Bronchial epithelial cell (primary cell): Measurements from ENCODE around the gene CMTM4. TPM values are rescaled to one million over a fixed set of nuclear protein-coding genes. Genes with fewer than 3 reads are reported as not detected.
"Not testable (repeated sequence)": the region's sequence is repeated elsewhere in the genome, so short reads cannot be mapped to it uniquely, and the experiment has no call there.

Experiments
- DNase-seq: peaks from one replicate; pipeline ENCODE4 v3.0.0-alpha.2; 2010; ENCODE audit warnings: low read depth
- FAIRE-seq: peaks from 2 replicates; lab custom pipeline; 2011; peaks lifted over from hg19 to GRCh38; lab: Jason Lieb, UNC
- H3K27me3 ChIP-seq: 2 replicates; pipeline ENCODE4 v1.5.1; 2011; ENCODE audit warnings: low read length; ENCODE audit not compliant: control insufficient read depth, insufficient read depth
- H3K36me3 ChIP-seq: 2 replicates; pipeline ENCODE4 v1.5.1; 2011; ENCODE audit warnings: low read length; ENCODE audit not compliant: control insufficient read depth, insufficient read depth
- H3K4me3 ChIP-seq: 2 replicates; pipeline ENCODE4 v1.5.1; 2011; ENCODE audit warnings: mild to moderate bottlenecking, low read depth, low read length, control low read depth
- total RNA-seq: library from RNA; depleted of rRNA; stranded (reverse); fragments of >200 nt; gene quantifications from 2 replicates; pipeline ENCODE4 v1.2.1, GENCODE V29; 2014
- TF ChIP-seq, protein P1 (sequence below): IDR thresholded peaks from 2 replicates; pipeline ENCODE4 v1.5.1; 2011; ENCODE audit warnings: mild to moderate bottlenecking, moderate library complexity, low read length, control low read depth, inconsistent platforms; ENCODE audit not compliant: insufficient read depth, severe bottlenecking

Gene CMTM4
- total RNA-seq, 1 donor from 2014 or later, result 83.2 TPM

DNA sequence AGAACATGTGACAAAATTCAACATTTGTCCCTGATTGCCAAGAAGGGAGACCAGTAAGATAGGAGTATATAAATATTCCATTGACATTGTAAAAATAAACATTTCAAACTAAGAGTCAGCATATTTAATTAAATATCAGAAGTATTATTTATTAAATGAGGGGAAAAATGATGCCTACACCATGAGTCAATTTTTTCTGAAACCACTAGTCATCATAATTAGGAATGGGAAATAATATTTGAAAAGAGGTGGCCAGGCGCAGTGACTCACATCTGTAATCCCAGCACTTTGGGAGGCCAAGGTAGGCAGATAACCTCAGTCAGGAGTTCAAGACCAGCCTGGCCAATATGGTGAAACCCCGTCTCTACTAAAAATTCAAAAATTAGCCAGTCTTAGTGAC lies 128.2 kb downstream of the CMTM4 start:
- FAIRE-seq (no peak), DNase-seq (peak; percentile 43)
- TF ChIP-seq, protein P1, sequence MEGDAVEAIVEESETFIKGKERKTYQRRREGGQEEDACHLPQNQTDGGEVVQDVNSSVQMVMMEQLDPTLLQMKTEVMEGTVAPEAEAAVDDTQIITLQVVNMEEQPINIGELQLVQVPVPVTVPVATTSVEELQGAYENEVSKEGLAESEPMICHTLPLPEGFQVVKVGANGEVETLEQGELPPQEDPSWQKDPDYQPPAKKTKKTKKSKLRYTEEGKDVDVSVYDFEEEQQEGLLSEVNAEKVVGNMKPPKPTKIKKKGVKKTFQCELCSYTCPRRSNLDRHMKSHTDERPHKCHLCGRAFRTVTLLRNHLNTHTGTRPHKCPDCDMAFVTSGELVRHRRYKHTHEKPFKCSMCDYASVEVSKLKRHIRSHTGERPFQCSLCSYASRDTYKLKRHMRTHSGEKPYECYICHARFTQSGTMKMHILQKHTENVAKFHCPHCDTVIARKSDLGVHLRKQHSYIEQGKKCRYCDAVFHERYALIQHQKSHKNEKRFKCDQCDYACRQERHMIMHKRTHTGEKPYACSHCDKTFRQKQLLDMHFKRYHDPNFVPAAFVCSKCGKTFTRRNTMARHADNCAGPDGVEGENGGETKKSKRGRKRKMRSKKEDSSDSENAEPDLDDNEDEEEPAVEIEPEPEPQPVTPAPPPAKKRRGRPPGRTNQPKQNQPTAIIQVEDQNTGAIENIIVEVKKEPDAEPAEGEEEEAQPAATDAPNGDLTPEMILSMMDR, result no peak
- Histone ChIP-seq H3K4me3 (no peak overlapping the region), H3K27me3 (no peaks in the 10 kb centered on the region), H3K36me3 (peaks cover 2% of the 10 kb centered on the region)

DNA sequence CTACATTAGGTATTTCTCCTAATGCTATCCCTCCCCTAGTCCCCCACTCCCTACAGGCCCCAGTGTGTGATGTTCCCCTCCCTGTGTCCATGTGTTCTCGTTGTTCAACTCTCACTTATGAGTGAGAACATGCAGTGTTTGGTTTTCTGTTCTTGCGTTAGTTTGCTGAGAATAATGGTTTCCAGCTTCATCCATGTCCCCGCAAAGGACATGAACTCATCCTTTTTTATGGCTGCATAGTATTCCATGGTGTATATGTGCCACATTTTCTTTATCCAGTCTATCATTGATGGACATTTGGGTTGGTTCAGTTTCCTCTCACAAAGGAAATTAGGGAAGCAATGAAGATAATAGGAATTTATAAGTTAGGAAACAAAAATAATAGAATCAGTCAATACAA lies 129.3 kb downstream of the CMTM4 start:
- DNase-seq, FAIRE-seq, H3K4me3 ChIP-seq, H3K36me3 ChIP-seq, H3K27me3 ChIP-seq: not testable (repeated sequence)

DNA sequence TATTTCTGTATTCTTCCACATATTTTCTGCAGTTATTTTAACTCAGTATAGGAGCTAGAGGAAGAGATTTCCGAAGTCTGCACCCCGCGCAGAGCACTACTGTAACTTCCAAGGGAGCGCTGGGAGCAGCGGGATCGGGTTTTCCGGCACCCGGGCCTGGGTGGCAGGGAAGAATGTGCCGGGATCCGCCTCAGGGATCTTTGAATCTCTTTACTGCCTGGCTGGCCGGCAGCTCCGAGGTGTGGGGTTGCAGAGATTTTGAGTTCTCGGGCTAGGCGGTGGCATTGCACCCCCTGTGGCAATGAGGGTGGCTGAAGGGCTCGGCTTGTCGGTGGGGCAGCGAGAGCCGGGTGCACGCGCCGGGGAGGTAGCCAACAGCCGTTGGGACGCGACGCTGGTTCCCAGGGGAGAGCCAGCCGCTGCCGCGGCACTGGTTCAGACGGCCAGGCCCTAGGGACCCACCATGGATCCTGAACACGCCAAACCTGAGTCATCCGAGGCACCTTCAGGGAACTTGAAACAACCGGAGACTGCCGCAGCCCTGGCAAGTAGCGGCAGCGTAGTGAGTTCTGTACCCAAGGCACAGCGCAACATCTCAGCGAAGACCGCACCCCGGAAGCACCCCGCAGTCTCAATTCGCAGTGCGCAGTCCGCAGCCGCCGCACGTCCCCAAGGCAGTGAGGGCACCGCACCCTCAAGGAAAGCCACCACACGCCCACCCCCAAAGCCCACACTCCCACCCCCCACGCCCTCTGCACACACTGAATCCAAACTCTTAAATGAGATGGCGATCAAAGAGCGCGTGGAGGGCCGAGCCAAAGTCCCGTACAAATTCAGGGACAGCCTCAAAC lies 130.3 kb downstream of the CMTM4 start, which contains the start of gene CMTM1:
Gene CMTM1 (plus strand): TSS at position 389 of the 851 bp plus-strand sequence. CDS start 75 bp downstream, at position 464.
- no peaks in the 10 kb centered on the region for H3K27me3 ChIP-seq
- H3K36me3 ChIP-seq, result peaks cover 2% of the 10 kb centered on the region
- TF ChIP-seq, protein P1, result no peak
- no peak for DNase-seq
- FAIRE-seq, result no peak
- no peak within 1 kb of the TSS for H3K4me3 ChIP-seq

Other genes with a start within 250 kb of the CMTM4 start
- 8.7 and 12.8 TPM in 2 replicates for gene TK2, start 146.6 kb downstream of the CMTM4 start, total RNA-seq
- 17.7 and 22.6 TPM in 2 replicates for gene CKLF, start 144.2 kb downstream of the CMTM4 start, total RNA-seq
- 0.26 and 0.38 TPM in 2 replicates for gene CMTM1, start 130.3 kb downstream of the CMTM4 start, total RNA-seq
- gene CMTM2, start 117.3 kb downstream of the CMTM4 start, total RNA-seq, result not detected in 2 replicates
- gene CMTM3, start 92.0 kb downstream of the CMTM4 start, total RNA-seq, result 1.1 and 1.3 TPM in 2 replicates
- gene DYNC1LI2, start 54.9 kb upstream of the CMTM4 start, total RNA-seq, result 127 and 138 TPM in 2 replicates
- 0.26 TPM in 2 replicates for gene TERB1, start 104.8 kb upstream of the CMTM4 start, total RNA-seq
- 62.4 and 63.2 TPM in 2 replicates for gene NAE1, start 134.2 kb upstream of the CMTM4 start, total RNA-seq
- not detected in 2 replicates for gene CA7, start 147.7 kb upstream of the CMTM4 start, total RNA-seq
- gene PDP2, start 183.8 kb upstream of the CMTM4 start, total RNA-seq, result 6.3 and 9.0 TPM in 2 replicates
- gene CDH16, start 222.1 kb upstream of the CMTM4 start, total RNA-seq, result 1.8 and 5.8 TPM in 2 replicates
- 75.0 and 130 TPM in 2 replicates for gene RRAD, start 228.8 kb upstream of the CMTM4 start, total RNA-seq
- gene CIAO2B, start 237.7 kb upstream of the CMTM4 start, total RNA-seq, result 227 and 333 TPM in 2 replicates
- gene CES2, start 238.8 kb upstream of the CMTM4 start, total RNA-seq, result 78.2 and 434 TPM in 2 replicates